ENCODE data around the gene CDH24. TPM values are rescaled to one million over a fixed set of nuclear protein-coding genes. Genes with fewer than 3 reads are reported as not detected.

CDH24 gene
- total and polyA plus RNA-seq, 2 of the 13 experiments (the other 11 are each of a cell fraction or from before 2014, with no cell fraction given), result 0.69 to 0.99 TPM

GRCh38 chr14:23009939-23010726, 47.2 kb downstream of the CDH24 start, which contains the start of gene C14orf93 (continued):
- TF ChIP-seq FOXJ3 (CRISPR knock-in tag; IDR thresholded peaks at IDR 0.05; ENCODE audit: borderline replicate concordance) (no peak), CEBPB (IDR thresholded peaks at IDR 0.05; ENCODE audit: borderline replicate concordance, low read depth, low read length) (peak; percentile 27; the same call in 1 of the 2 replicates), NFKBIZ (CRISPR knock-in tag; IDR thresholded peaks at IDR 0.05) (no peak)

GRCh38 chr14:23009483-23009938, 47.8 kb downstream of the CDH24 start:
- Histone ChIP-seq H4K20me1 (ENCODE audit: insufficient read depth, low read length) (no peaks in the 10 kb centered on the region), H3K9ac (ENCODE audit: insufficient read depth, low read depth, low read length) (peak overlapping the region; percentile 72), H3K9me3 (ENCODE audit: low read length) (no peaks in the 10 kb centered on the region), H3K79me2 (ENCODE audit: insufficient read depth, low read length) (peaks cover 2% of the 10 kb centered on the region), H3K36me3 (replicated peaks in 1 of 2; ENCODE audit: control insufficient read depth in 1 of 2, insufficient read depth in 2 of 2, low read length in 2 of 2) (no peaks in the 10 kb centered on the region), H3K4me1 (ENCODE audit: insufficient read depth, low read length) (peaks cover 64% of the 10 kb centered on the region), H3K27me3 (ENCODE audit: control insufficient read depth in 1 of 2, insufficient read depth in 2 of 2, low read length in 2 of 2) (no peaks in the 10 kb centered on the region; a peak in 1 of 5 replicates), H3K4me2 (ENCODE audit: low read depth, low read length) (peak overlapping the region; percentile 99), H3K4me3 (replicated peaks in 1 of 3; ENCODE audit: insufficient read depth in 1 of 3, low read depth in 2 of 3, low read length in 3 of 3) (peak overlapping the region; percentile 57 to 77 (median 76)), H2AFZ (ENCODE audit: low read length) (peak overlapping the region; percentile 68), H3K27ac (ENCODE audit: extremely low read length, insufficient read depth, low read length) (peak overlapping the region; percentile 67)
- FAIRE-seq, result no peak
- intact Hi-C loops (cut with micrococcal nuclease; ENCODE audit: unreplicated experiment) (loop anchor here (5.0 kb wide), 1 partner anchor 412 kb away; the partner anchor contains the start of gene ABHD4), in situ Hi-C loops (cut with HindIII; ENCODE audit: extremely low pct_ligation_motif_present, low pct_unique_long_range_greater_than_20kb) (no loop called here)
- WGBS (ENCODE audit: low lambda C conversion rate), result 20% methylated on average over 8 of the region's 8 CpGs
- TSS peak; percentile 85 for BruUV-seq (replicated peaks)
- no peak for DNase-seq (ENCODE audit: low spot score)
- ChIA-PET CTCF (ENCODE audit: low intra/inter-chr PET ratio, low total read pairs) (no interaction called here), POLR2A (interaction anchor here (4.1 kb wide), 2 partner anchors 18 to 30 kb away, joined by 203 to 561 read pairs; partner anchors contain the start of genes AJUBA and PSMB5)
- no peak for ATAC-seq
- TF ChIP-seq HDAC6 (IDR thresholded peaks at IDR 0.05; ENCODE audit: low read depth, low read length), result no peak
- no peak for TF ChIP-seq MEIS1 (CRISPR knock-in tag; IDR thresholded peaks at IDR 0.05; ENCODE audit: borderline replicate concordance)
- no peak for TF ChIP-seq ZNF160 (CRISPR knock-in tag; IDR thresholded peaks at IDR 0.05)
- 0 out of 2 replicates have a peak, but pooled peaks have one; percentile 3 for TF ChIP-seq POGZ (CRISPR knock-in tag; IDR thresholded peaks at IDR 0.05)
- 0 out of 2 replicates have a peak, but pooled peaks have one; percentile 1 for TF ChIP-seq TEF (CRISPR knock-in tag; IDR thresholded peaks at IDR 0.05)
- no peak for TF ChIP-seq RFX5 (IDR thresholded peaks at IDR 0.05; ENCODE audit: low read depth, low read length)
- TF ChIP-seq ZNF512 (CRISPR knock-in tag; IDR thresholded peaks at IDR 0.05), result no peak
- no peak for TF ChIP-seq ZNF615 (CRISPR knock-in tag; IDR thresholded peaks at IDR 0.05; ENCODE audit: borderline replicate concordance)
- TF ChIP-seq ZNF878 (CRISPR knock-in tag; IDR thresholded peaks at IDR 0.05), result no peak
- TF ChIP-seq ZKSCAN1 (IDR thresholded peaks at IDR 0.05; ENCODE audit: low read length), result no peak
- no peak for TF ChIP-seq ZNF563 (CRISPR knock-in tag; IDR thresholded peaks at IDR 0.05)
- TF ChIP-seq CC2D1A (CRISPR knock-in tag; IDR thresholded peaks at IDR 0.05), result no peak
- TF ChIP-seq MIER3 (CRISPR knock-in tag; IDR thresholded peaks at IDR 0.05; ENCODE audit: borderline replicate concordance), result no peak
- TF ChIP-seq IKZF1 (IDR thresholded peaks at IDR 0.05), result no peak
- no peak for TF ChIP-seq ZBTB1 (CRISPR knock-in tag; IDR thresholded peaks at IDR 0.05; ENCODE audit: borderline replicate concordance)
- TF ChIP-seq KLF12 (CRISPR knock-in tag; IDR thresholded peaks at IDR 0.05; ENCODE audit: borderline replicate concordance), result no peak
